ENCODE data around the gene TCF3.

The TCF3 gene

GRCh38 chr19:1615156-1615765 lies 37.2 kb downstream of the TCF3 start:
- no peak overlapping the region for H2AFZ ChIP-seq (ENCODE audit: low read length)
- no peaks in the 10 kb centered on the region for H3K4me1 ChIP-seq (ENCODE audit: insufficient read depth, low read length, poor library complexity, severe bottlenecking)
- no peaks in the 10 kb centered on the region for H3K9me3 ChIP-seq (ENCODE audit: insufficient read depth, low read depth, low read length)
- no peak overlapping the region for H3K4me3 ChIP-seq (ENCODE audit: low read length, poor library complexity, severe bottlenecking)
- no peak overlapping the region for H3K9ac ChIP-seq (ENCODE audit: low read depth, low read length, poor library complexity, severe bottlenecking)
- TF ChIP-seq EZH2phosphoT487 (IDR thresholded peaks at IDR 0.05; ENCODE audit: borderline replicate concordance) (no peak), CTCF (conservative IDR thresholded peaks at IDR 0.05; ENCODE audit: low read length) (no peak)
- no peaks in the 10 kb centered on the region; the same call in 1 of the 2 replicates for H3F3A ChIP-seq (ENCODE audit: low read depth)
- no peaks in the 10 kb centered on the region for H3K27me3 ChIP-seq (ENCODE audit: insufficient read depth, low read length, poor library complexity, severe bottlenecking)
- no peaks in the 10 kb centered on the region for H3K79me2 ChIP-seq (ENCODE audit: insufficient read depth, low read length)
- H4K20me1 ChIP-seq (ENCODE audit: insufficient read depth, low read length, poor library complexity, severe bottlenecking) = peaks cover 13% of the 10 kb centered on the region
- H3K4me2 ChIP-seq (ENCODE audit: low read depth, low read length, poor library complexity, severe bottlenecking) = no peak overlapping the region
- H3K9me2 ChIP-seq (replicated peaks; ENCODE audit: low read depth, low read length) = no peaks in the 10 kb centered on the region
- peaks cover 93% of the 10 kb centered on the region; the same call in 1 of the 2 replicates for H3K36me3 ChIP-seq (ENCODE audit: insufficient read depth, low read length)

- Histone ChIP-seq H3K4me3 (ENCODE audit: low read length, poor library complexity, severe bottlenecking) (no peak overlapping the region), H4K20me1 (ENCODE audit: insufficient read depth, low read length, poor library complexity, severe bottlenecking) (peaks cover 13% of the 10 kb centered on the region), H3K79me2 (ENCODE audit: insufficient read depth, low read length) (no peaks in the 10 kb centered on the region), H3K27me3 (ENCODE audit: insufficient read depth, low read length, poor library complexity, severe bottlenecking) (no peaks in the 10 kb centered on the region), H3K9me3 (ENCODE audit: insufficient read depth, low read depth, low read length) (no peaks in the 10 kb centered on the region), H3K36me3 (ENCODE audit: insufficient read depth, low read length) (peaks cover 88% of the 10 kb centered on the region; the same call in 1 of the 2 replicates), H3K4me1 (ENCODE audit: insufficient read depth, low read length, poor library complexity, severe bottlenecking) (no peaks in the 10 kb centered on the region), H3K9me2 (replicated peaks; ENCODE audit: low read depth, low read length) (no peaks in the 10 kb centered on the region), H2AFZ (ENCODE audit: low read length) (no peak overlapping the region), H3K4me2 (ENCODE audit: low read depth, low read length, poor library complexity, severe bottlenecking) (no peak overlapping the region), H3F3A (ENCODE audit: low read depth) (no peaks in the 10 kb centered on the region; the same call in 1 of the 2 replicates), H3K9ac (ENCODE audit: low read depth, low read length, poor library complexity, severe bottlenecking) (no peak overlapping the region)
- TF ChIP-seq EZH2phosphoT487 (IDR thresholded peaks at IDR 0.05; ENCODE audit: borderline replicate concordance) = no peak
- no peak for TF ChIP-seq CTCF (conservative IDR thresholded peaks at IDR 0.05; ENCODE audit: low read length)
These were observed 38.4 kb downstream of the TCF3 start for GRCh38 chr19:1613808-1614570.

GRCh38 chr19:1613146-1613545 lies 39.3 kb downstream of the TCF3 start:
- H3K4me1 ChIP-seq (ENCODE audit: insufficient read depth, low read length, poor library complexity, severe bottlenecking) = no peaks in the 10 kb centered on the region
- no peak for TF ChIP-seq EZH2phosphoT487 (IDR thresholded peaks at IDR 0.05; ENCODE audit: borderline replicate concordance)
- TF ChIP-seq CTCF (conservative IDR thresholded peaks at IDR 0.05; ENCODE audit: low read length) = no peak
- H3F3A ChIP-seq (ENCODE audit: low read depth) = no peaks in the 10 kb centered on the region; the same call in 1 of the 2 replicates
- no peak overlapping the region for H3K4me3 ChIP-seq (ENCODE audit: low read length, poor library complexity, severe bottlenecking)
- H3K27me3 ChIP-seq (ENCODE audit: insufficient read depth, low read length, poor library complexity, severe bottlenecking) = no peaks in the 10 kb centered on the region
- no peak overlapping the region for H3K4me2 ChIP-seq (ENCODE audit: low read depth, low read length, poor library complexity, severe bottlenecking)
- H2AFZ ChIP-seq (ENCODE audit: low read length) = no peak overlapping the region
- H3K79me2 ChIP-seq (ENCODE audit: insufficient read depth, low read length) = no peaks in the 10 kb centered on the region
- H4K20me1 ChIP-seq (ENCODE audit: insufficient read depth, low read length, poor library complexity, severe bottlenecking) = peaks cover 13% of the 10 kb centered on the region
- H3K9me2 ChIP-seq (replicated peaks; ENCODE audit: low read depth, low read length) = no peaks in the 10 kb centered on the region
- H3K9me3 ChIP-seq (ENCODE audit: insufficient read depth, low read depth, low read length) = no peaks in the 10 kb centered on the region
- no peak overlapping the region for H3K9ac ChIP-seq (ENCODE audit: low read depth, low read length, poor library complexity, severe bottlenecking)
- H3K36me3 ChIP-seq (ENCODE audit: insufficient read depth, low read length) = peaks cover 82% of the 10 kb centered on the region; the same call in 1 of the 2 replicates
